Stimulated activated CD4-positive, alpha-beta T cell treated with anti-CD3 and anti-CD28 coated beads, Interleukin-15, amount 100 ng/mL, for 48 hours (primary cell): Measurements from ENCODE around the gene PDK1.
"Not testable (repeated sequence)": the region's sequence is repeated elsewhere in the genome, so short reads cannot be mapped to it uniquely, and the experiment has no call there.

Experiments used
- DNase-seq, 2 donors: peaks; one replicate each; pipeline ENCODE4 v3.0.0-alpha.2; 2020; ENCODE audit warnings: low read depth in 2 of 2

PDK1 gene

DNA sequence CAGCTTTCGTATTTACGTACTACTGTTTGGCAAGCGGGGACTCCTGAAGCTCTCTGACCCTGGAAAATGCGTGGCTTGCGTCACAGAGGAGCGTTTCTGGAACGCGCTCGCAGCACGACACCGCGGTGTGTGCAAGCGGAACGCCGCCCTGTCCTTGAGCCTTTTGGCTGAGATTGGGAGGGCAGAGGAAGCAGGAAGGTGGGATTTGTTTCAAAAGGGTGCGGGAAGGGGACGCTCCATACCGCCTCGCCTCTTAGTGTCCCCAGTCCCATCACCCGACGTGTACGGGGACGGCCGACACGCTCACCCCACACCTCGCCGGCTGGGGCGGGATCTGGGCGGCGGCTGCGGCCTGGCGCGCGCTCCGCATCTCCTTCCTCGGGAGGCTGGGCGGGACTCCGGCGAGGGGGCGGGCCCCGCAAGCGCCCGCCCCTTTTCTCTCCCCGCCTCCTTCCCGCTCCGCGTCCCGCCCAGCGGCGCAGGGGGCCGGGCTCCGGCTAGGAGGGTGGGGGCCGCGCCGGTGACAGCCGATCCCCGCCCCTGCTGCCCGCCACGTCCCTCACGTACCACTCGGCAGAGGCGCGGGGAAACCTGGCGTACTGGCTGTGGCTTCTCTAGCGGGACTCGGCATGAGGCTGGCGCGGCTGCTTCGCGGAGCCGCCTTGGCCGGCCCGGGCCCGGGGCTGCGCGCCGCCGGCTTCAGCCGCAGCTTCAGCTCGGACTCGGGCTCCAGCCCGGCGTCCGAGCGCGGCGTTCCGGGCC, at the start of gene PDK1:
Gene PDK1, plus strand, starts transcription at position 569 of the 762 bp plus-strand sequence. Its CDS starts 61 bp downstream, at position 630.
- DNase-seq: peak; percentile 85 to 88

DNA sequence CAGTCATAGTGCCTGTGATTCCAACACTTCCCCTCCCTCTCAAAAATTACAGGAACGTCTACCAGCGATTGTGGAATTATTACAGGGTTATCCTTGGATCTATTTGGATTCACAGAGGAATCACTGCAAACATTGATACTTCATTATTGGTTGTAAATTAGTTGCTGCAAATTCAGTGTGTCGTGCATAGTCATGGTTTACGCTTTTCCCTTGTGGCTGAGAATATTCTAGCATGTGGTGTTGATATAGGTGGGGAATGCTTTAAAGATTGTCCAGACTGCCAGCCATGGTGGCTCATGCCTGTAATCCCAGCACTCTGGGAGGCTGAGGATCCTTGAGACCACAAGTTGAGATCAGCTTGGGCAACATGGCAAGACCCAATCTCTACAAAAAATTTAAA, 48.7 kb upstream of the PDK1 start:
- DNase-seq: no peak

DNA sequence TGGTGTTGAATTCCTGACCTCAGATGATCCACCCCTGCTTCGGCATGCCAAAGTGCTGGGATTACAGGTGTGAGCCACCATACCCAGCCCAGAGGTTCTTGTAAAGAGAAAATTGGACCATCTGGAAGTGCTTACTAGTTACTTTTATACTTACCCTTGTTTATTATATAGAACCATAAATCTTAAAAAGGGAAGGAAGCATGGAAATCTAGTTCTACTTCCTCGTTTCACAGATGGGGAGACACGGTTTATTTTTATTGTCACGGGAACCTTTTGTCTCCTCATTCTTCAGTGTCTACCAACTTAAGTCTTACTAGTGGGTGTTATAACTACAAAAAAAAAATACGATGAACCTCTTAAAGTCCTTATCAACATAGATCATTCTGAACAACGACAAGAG, 45.8 kb upstream of the PDK1 start:
- DNase-seq: no peak

DNA sequence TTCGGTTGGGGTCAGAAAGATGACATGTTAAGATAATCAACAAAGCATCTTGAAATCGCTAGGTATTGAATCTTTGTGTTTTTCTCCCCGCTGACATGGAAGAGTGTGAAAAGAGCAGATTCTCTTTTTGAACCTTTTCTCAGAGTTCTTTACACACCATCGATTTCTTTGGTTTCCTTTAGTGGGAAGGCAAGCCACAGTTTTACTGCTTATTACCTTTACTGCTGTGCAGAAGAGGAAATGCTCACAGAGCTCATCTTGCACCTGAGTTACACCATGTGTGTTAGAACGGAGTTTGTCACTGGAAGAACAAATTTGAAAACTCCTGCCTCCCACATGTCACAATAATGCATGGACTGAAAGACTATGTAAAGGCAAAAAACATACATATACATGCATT, 45.3 kb upstream of the PDK1 start:
- DNase-seq: no peak

DNA sequence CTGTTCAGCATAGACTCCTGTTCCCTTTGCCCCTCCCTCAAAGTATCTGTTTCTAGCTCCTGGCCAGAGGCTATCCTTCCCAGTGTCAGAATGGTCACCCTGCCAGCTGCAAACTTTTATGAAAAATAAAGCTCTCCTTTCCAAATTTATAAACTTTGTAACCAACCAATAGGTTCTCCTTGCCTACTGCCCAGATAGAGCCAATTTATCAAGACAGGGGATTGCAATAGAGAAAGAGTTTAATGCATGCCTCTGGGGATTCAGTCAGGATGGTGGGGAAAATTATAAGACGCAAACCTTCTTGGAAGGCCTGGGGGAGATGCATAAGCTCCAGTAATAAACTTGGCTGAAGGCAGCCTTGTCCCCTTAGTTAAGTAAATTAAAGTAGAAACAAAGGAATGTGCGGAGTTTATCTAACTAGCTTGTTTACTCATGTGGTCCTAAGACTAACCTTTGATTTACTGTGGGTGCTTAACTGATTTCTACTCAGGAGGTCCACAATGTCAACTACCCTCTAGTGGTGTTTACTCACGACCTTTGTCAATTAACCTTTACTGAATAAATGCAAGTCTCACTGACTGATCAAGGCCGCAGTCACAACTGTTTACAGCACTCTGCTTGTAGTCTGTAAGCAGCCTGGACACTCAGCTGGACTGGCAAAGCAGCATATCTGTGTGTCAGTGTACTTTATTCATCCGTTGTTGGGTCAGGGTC, 42.9 kb upstream of the PDK1 start:
- DNase-seq: no peak

DNA sequence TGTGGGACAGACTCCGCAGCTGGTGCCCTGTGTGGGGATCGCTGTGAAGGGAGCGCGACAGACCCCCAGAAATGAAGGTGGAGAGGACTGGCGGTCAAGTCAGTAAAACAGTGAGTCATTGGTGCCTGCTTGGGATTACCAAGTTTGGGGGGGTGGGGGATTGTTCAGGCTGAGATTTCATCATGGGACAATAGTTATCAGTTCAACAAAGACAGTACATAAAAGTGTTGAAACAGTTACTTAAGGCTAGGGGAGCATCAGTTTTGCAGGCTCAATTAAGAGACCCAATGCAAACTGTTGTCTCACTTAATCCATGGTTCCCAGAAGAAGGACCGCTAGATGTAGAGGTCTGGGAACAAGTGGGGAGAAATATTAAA, 42.4 kb upstream of the PDK1 start:
- no peak for DNase-seq

DNA sequence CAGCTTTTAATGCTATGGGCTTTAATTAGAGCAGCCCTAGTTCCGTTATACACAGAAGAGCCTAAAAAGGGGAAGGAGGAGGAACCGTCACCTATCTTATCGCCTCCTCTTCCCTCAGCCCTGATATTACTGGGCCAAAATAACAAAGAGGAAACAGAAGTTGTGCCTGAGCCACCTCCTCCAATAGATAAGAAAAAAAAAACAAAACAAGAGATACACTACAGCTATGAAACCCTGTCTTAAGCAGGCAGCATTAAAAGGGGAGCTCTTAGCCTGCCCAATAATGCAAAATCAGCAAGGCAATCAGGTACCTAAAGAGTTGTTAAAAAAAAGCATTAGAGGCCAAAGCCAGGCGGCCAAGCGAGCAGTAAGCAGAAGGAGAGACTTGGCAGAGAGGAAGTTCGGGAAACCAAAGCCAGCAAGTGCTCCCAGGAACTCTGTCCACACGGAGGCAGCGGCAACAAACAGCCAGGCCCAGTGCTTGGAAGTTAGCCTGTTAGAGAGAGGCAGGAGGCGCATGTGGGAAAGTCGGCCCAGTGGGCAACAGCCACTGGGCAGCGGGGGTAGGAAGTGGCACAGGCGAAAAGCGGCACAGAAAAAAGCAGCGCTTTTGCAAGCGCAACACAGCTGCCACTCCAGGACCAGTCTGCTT, 41.8 kb upstream of the PDK1 start:
- no peak for DNase-seq

DNA sequence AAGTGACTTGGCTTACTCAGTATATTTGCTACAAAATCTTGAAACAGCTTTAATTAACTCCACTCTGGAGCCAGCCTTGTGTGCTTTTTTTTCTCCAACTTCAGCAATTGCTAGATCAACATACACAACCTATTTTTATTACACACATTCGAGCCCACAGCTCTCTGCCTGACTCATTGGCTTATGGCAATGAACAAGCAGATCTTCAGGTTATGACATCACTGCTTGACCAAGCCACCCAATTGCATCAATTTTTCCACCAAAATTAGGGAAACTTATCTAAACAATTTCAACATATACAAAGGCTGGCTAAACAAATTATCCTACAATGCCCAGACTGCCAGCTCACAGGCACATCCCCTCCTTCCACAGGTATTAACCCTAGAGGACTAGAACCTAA, 39.6 kb upstream of the PDK1 start:
- DNase-seq: no peak

DNA sequence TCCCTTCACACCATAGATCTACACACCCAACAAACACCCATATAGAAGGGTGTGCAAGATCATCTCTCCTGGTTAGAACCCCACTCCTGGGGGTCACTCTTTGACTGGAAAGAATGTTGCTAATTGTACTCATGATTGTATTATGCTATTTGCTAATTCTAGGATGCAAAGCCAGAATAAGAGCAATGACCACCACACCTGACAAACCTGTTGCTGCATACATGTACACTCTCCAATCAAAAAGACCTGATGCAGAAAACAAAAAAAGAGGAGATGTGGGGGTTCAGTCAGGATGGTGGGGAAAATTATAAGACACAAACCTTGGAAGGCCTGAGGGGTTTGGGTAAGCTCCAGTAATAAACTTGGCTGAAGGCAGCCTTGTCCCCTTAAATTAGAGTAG, 36.9 kb upstream of the PDK1 start:
- no peak for DNase-seq

DNA sequence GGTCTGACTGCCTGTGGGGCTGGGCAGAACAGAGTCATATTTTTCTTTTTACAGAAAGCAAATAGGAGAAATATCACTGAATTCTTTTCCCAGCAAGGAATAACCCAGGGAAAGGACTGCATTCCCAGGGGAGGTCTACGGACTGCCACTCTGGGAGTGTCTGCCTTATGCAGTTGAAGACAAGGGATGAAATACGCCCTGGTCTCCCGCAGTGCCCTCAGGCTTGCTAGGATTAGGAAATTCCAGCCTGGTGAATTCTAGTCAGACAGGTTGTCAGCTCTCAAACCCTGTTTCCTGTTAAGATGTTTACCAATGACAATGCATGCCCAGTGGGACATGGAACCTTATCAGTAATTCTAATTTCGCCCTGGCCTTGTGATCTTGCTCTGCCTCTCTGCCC, 30.3 kb upstream of the PDK1 start:
- no peak for DNase-seq

DNA sequence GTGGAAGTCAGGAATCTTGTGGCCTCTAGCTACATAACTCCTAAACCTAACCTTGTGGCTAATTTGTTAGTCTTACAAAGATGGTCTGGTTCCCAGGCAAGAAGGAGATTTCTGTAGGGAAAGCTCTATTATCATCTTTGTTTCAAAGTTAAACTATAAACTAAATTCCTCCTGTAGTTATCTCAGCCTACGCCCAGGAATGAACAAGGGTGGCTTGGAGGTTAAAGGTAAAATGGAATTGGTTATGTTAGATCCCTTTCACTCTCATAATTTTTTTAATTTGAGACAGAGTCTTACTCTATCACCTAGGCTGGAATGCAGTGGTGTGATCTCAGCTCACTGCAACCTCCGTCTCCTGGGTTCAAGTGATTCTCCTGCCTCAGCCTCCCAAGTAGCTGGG, 24.6 kb upstream of the PDK1 start:
- DNase-seq: no peak

DNA sequence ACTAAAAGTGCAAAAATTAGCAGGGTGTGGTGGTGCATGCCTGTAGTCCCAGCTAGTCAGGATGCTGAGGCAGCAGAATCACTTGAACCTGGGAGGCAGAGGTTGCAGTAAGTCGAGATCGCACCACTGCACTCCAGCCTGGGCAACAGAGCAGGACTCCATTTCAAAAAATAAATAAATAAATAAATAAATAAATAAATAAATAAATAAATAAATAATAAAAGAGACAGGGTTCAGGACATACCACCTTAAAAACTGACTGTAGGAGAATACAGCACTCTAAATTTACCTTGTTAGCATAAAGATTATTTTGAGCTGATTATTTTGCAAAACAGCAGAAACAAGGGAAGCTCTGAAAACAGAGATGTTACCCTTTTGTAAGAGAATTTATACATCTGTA, 23.4 kb upstream of the PDK1 start:
- DNase-seq: not testable (repeated sequence)

DNA sequence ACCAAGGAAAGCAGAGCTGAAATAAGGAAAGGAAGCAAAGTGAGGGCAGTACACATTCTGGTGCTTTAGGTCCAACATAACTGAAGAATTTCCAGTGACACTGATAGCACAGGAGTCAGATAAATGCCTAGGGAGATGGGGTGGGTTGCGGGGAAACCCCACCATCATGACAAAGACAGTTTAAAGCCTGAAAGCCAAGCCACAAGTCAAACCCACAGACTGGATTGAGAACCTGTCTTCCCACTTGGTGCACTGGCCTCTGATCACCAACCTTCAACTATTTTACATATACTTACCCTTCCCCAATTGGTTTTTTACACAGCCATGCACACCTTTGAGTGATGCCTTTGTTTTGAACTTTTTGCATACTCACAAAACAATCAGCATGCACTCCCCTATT, 22.2 kb upstream of the PDK1 start:
- DNase-seq: no peak

DNA sequence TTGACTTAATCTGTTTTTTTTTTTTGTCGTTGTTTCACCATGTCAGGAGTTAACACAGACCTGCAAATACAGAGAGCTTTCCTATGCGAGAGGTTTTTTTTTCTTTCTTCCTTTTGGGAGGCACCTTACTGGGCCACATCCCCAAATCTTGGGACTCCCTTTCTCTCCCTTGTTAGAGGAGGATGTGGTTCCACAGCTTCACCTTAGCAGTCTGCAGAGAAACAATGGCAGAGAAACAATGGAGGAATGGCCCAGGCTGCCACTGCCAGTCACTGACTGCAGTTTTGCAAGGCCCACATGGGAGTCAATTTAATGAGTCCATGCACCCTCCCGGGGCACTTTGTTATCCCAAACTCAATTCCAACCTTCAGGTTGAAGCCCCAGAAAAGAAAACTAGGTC, 20.8 kb upstream of the PDK1 start:
- no peak for DNase-seq

DNA sequence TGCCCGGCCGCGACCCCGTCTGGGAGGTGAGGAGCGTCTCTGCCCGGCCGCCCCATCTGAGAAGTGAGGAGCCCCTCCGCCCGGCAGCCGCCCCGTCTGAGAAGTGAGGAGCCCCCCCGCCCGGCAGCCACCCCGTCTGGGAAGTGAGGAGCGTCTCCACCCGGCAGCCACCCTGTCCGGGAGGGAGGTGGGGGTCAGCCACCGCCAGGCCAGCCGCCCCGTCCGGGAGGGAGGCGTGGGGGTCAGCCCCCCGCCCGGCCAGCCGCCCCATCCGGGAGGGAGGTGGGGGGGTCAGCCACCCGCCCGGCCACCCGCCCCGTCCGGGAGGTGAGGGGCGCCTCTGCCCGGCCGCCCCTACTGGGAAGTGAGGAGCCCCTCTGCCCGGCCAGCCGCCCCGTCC, 18.0 kb upstream of the PDK1 start:
- DNase-seq: not testable (repeated sequence)

DNA sequence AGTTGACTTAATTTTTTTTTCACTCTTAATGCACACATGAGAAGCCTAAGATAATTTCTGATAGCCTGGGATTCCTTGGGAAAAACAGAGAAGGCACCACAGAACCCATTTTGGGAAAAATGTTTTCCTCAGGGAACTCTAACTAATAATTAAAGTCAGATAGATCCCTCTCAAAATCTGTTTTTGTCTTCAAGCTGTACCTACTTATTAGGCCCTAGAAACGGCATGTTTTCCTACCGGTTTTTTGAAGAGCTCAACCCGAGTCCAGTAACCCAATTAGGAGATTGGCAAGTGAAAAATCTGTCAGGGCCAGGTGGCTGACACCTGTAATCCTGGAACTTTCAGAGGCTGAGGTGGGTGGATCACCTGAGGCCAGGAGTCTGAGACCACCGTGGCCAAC, 16.1 kb upstream of the PDK1 start:
- no peak for DNase-seq

DNA sequence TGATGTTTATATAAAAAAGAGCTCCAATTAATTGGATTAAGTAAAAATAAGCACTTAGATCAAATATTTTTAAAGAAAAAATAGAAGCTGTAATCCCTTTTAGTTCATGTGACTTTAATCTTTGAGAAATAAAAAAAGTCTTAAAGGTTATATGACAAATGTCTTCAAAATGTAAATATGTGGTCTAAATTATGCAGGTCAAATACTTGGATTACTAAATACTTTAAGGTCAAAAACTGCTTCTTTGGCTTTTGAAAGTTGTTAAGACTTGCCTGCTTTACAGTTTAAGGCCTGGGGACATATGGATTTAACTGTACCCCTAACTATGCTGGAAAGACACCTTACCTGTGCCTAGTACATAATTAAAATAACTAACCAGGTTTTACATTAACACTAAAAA, 15.5 kb upstream of the PDK1 start:
- no peak for DNase-seq

DNA sequence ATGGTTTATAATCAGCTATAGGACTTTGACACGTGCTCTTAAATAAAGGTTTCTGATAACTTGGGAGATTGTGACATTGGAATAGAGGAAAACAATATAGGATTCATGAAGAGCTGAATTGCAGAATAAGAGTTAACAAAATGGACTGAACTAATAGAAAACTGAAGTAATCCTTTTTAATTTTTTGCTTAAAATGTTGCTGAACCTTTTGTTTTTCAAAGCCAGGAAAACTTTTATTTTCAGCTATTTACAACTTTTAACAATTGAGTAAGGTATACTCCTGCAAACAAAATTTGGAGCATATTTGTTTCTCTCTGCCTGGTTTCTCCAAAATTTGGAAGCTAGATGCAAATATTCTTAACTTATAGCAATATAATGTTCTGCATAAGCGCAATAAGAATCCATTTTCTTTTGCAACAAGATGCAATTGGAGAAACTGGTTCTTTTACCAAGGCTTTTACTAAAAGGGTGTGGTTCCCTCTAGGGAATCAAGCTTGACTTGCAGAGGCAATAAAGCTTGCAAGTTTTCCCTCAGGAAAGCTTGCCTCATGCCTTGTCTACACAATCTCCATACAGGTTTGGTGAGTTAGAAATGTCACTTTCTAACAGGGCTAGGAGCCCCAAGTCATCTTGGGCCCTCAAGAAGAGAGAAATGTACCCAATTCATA, 10.3 kb upstream of the PDK1 start:
- no peak for DNase-seq

DNA sequence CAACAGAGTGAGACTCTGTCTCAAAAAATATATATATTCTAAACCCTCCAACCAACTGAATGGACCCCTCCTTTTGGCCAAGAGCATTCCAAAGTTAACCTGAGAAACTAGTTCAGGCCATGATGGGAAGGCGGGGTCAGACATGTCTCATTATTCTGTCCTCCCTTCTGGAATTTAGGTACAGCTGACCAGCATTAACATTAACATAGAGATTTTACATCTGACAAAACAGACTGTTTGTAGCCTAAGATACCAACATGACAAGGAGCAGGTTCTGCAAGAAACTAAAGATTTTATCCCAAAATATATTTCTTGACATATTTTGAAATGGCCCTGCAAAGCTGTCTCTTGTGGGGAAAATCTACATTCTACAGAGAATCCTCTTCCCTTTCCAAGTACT, 6.8 kb upstream of the PDK1 start:
- no peak for DNase-seq

DNA sequence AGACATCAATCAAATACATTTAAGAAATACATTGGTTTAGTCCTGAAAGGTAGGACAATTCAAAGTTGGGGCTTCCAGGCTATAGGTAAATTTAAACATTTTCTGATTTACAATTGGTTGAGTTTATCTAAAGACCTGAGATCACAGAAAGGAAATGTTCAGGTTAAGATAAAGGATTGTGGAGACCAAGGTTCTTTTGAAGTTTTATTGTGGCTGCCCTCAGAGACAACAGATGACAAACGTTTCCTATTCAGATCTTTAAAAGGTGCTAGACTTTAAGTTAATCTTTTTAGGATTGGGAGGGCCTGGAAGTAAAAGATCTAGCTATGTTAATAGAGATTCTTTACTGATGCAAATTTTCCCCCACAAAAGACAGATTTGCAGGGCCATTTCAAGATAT, 6.1 kb upstream of the PDK1 start:
- not testable (repeated sequence) for DNase-seq

DNA sequence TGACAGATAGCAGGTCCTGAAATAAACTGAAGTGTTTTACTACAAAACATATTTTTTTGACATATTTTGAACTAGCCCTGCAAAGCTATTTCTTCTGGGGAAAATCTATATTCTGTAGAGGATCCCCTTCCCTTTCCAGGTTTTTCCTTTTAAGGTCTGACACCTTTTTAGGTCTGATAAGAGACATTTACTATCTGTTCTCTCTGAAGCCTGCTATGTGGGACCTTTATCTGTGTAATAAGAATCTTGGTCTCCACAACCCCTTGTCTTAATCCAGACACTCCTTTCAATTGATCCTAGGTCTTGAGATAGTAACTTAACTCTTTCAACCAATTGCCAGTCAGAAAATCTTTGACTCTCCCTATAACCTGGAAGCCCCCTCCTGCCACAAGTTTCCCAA, 5.5 kb upstream of the PDK1 start:
- DNase-seq: no peak

DNA sequence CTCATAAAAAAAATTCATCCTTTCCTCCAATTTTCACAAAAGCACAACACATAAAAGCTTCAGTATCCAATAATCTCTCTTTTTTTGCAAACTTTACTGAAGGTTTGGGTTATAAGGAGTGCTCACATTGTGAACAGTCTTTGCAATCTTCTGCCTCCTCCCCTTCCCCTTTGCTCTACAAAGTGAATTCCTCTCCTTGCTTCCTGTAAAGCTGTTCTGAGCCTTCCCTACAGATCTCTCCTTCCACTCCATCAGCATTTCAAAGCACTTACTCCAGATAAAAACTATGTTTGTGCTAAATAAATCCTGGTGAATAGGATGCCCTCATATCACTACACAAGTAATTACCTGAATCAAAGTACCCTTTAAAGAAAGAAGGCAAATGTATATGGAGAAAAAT, 4.6 kb upstream of the PDK1 start:
- no peak for DNase-seq
